ENCODE results near the gene SH2D5.

Gene SH2D5

DNA sequence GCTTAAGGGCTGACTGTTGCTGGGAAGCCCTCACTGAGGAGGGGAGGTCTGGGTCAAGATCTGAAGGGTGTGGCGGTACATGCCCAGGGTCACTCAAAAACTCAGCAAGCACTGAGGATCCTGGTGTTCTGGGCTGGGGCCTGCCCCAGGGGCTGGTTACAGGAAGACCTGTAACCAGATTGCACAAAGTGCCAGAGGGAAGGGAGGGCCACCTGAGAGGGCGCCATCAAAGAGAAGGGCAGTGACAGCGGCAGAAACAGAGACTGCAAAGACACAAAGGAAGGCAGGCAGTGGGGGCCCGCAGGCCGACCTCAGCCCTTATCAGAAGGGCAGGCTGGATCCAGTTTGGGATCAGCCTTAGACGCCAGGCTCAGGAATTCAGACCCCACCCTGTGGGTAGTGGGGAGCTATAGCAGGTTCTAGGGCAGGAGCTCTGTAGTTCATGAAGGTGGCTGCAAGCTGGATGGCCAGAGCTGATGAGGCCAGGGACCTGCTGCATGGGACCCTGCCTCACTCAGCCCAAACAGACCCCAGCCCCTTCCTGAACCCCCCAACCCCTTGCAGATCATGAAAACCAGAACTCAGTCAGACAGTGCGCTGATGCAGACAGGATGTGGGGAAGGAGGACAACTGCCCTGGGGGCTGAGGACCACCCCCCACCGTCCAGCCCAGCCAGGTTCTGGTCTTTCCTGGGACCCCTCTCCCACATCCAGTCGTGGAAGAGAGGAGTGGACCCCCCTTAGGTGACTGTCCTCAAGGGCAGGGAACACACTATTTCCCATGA, 3.9 kb downstream of the SH2D5 start:
- Histone ChIP-seq H3K4me3 (ENCODE audit: low read depth, low read length) (no peak overlapping the region), H3K4me1 (ENCODE audit: control insufficient read depth, insufficient read depth, low read length) (peaks cover 8% of the 10 kb centered on the region), H3K27ac (ENCODE audit: extremely low read depth, low read depth, low read length) (no peak overlapping the region), H3K9me3 (ENCODE audit: control insufficient read depth, insufficient read depth, low read depth, low read length) (no peaks in the 10 kb centered on the region), H3K36me3 (ENCODE audit: control insufficient read depth in 2 of 2, insufficient read depth in 1 of 2, low read length in 2 of 2) (no peaks in the 10 kb centered on the region)
- CTCF ChIA-PET: interaction anchor here (0.6 to 2.4 kb wide), 4 partner anchors 15 to 32 kb away, joined by 3 to 11 read pairs (median 4); no protein-coding TSS in a partner anchor
- TF ChIP-seq ZNF16 (tag by site-specific recombination; IDR thresholded peaks at IDR 0.05; ENCODE audit: low read depth): peak; percentile 89
- TF ChIP-seq ZXDB (tag by site-specific recombination; IDR thresholded peaks at IDR 0.05): no peak
- 0 out of 2 replicates have a peak, but pooled peaks have one; percentile 7 for TF ChIP-seq GLIS2 (tag by site-specific recombination; IDR thresholded peaks at IDR 0.05)
- POLR2A ChIA-PET: no interaction called here

- H3K27ac ChIP-seq (ENCODE audit: extremely low read depth, low read depth, low read length): no peak overlapping the region
- no peaks in the 10 kb centered on the region for H3K9me3 ChIP-seq (ENCODE audit: control insufficient read depth, insufficient read depth, low read depth, low read length)
- CTCF ChIA-PET: interaction anchor here (0.6 to 2.4 kb wide), 4 partner anchors 14 to 31 kb away, joined by 3 to 11 read pairs (median 4); no protein-coding TSS in a partner anchor
- peaks cover 6% of the 10 kb centered on the region for H3K4me1 ChIP-seq (ENCODE audit: control insufficient read depth, insufficient read depth, low read length)
- H3K4me3 ChIP-seq (ENCODE audit: low read depth, low read length): no peak overlapping the region
- POLR2A ChIA-PET: interaction anchor here (1.0 kb wide), 1 partner anchor 31 kb away, joined by 4 read pairs; no protein-coding TSS in a partner anchor
- no peaks in the 10 kb centered on the region for H3K36me3 ChIP-seq (ENCODE audit: control insufficient read depth in 2 of 2, insufficient read depth in 1 of 2, low read length in 2 of 2)
- no peak for TF ChIP-seq ZNF548 (tag by site-specific recombination; IDR thresholded peaks at IDR 0.05)
- no peak for TF ChIP-seq ZBTB48 (tag by site-specific recombination; IDR thresholded peaks at IDR 0.05)
- TF ChIP-seq KLF10 (tag by site-specific recombination; IDR thresholded peaks at IDR 0.05): no peak
- no peak for TF ChIP-seq PBX3 (CRISPR knock-in tag; IDR thresholded peaks at IDR 0.05)
- TF ChIP-seq GLIS2 (tag by site-specific recombination; IDR thresholded peaks at IDR 0.05): peak; percentile 25; the same call in 1 of the 2 replicates
- TF ChIP-seq OSR2 (tag by site-specific recombination; IDR thresholded peaks at IDR 0.05): no peak
- TF ChIP-seq ZNF398 (tag by site-specific recombination; IDR thresholded peaks at IDR 0.05): no peak
- TF ChIP-seq INSM2 (tag by site-specific recombination; IDR thresholded peaks at IDR 0.05): no peak
- no peak for TF ChIP-seq ZNF433 (tag by site-specific recombination; IDR thresholded peaks at IDR 0.05; ENCODE audit: low read depth)
- TF ChIP-seq ZBTB7A (tag by site-specific recombination; IDR thresholded peaks at IDR 0.05; ENCODE audit: low read depth): no peak
- peak; percentile 88 for TF ChIP-seq ZNF10 (tag by site-specific recombination; IDR thresholded peaks at IDR 0.05)
- TF ChIP-seq ZNF449 (tag by site-specific recombination; IDR thresholded peaks at IDR 0.05): no peak
- no peak for TF ChIP-seq PRDM4 (tag by site-specific recombination; IDR thresholded peaks at IDR 0.05)
- TF ChIP-seq ZNF138 (tag by site-specific recombination; IDR thresholded peaks at IDR 0.05; ENCODE audit: borderline replicate concordance): no peak
- no peak for TF ChIP-seq SETDB1 (IDR thresholded peaks at IDR 0.05; ENCODE audit: insufficient read length, low read length)
- no peak for TF ChIP-seq ZNF843 (tag by site-specific recombination; IDR thresholded peaks at IDR 0.05)
- no peak for TF ChIP-seq ZNF133 (tag by site-specific recombination; IDR thresholded peaks at IDR 0.05)
- TF ChIP-seq, protein P1, sequence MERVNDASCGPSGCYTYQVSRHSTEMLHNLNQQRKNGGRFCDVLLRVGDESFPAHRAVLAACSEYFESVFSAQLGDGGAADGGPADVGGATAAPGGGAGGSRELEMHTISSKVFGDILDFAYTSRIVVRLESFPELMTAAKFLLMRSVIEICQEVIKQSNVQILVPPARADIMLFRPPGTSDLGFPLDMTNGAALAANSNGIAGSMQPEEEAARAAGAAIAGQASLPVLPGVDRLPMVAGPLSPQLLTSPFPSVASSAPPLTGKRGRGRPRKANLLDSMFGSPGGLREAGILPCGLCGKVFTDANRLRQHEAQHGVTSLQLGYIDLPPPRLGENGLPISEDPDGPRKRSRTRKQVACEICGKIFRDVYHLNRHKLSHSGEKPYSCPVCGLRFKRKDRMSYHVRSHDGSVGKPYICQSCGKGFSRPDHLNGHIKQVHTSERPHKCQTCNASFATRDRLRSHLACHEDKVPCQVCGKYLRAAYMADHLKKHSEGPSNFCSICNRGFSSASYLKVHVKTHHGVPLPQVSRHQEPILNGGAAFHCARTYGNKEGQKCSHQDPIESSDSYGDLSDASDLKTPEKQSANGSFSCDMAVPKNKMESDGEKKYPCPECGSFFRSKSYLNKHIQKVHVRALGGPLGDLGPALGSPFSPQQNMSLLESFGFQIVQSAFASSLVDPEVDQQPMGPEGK (tag by site-specific recombination; IDR thresholded peaks at IDR 0.05): peak; percentile 18; the same call in 1 of the 2 replicates
- TF ChIP-seq ZFHX2 (tag by site-specific recombination; conservative IDR thresholded peaks at IDR 0.05): no peak
- no peak for TF ChIP-seq ZNF621 (tag by site-specific recombination; IDR thresholded peaks at IDR 0.05)
Measured at GRCh38 chr1:20727746-20728316, 4.7 kb downstream of the SH2D5 start.
